Kidney tubule cell (primary cell): ENCODE measurements around the gene PHKG1.
"Not testable (repeated sequence)": the region's sequence is repeated elsewhere in the genome, so short reads cannot be mapped to it uniquely, and the experiment has no call there.

Experiments used
- DNase-seq: peaks from one replicate; pipeline ENCODE4 v3.0.0-alpha.2; 2018; ENCODE audit warnings: low spot score

Gene PHKG1

DNA sequence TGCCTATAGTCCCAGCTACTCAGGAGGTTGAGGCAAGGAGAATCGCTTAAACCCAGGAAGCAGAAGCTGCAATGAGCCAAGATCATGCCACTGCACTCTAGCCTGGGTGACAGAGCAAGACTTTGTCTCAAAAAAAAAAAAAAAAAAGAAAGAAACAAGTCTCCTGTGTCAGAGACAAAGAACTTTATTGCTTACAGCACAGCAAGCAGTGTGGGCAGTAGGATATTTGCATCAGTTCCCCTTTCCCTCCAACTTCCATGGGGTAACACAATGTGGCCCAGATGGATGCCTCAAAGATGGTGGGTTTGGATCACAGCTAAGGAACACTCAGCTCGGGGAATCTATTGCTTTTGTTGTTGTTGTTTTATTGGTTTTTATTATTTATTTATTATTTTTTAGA lies 47.0 kb downstream of the PHKG1 start:
- not testable (repeated sequence) for DNase-seq

DNA sequence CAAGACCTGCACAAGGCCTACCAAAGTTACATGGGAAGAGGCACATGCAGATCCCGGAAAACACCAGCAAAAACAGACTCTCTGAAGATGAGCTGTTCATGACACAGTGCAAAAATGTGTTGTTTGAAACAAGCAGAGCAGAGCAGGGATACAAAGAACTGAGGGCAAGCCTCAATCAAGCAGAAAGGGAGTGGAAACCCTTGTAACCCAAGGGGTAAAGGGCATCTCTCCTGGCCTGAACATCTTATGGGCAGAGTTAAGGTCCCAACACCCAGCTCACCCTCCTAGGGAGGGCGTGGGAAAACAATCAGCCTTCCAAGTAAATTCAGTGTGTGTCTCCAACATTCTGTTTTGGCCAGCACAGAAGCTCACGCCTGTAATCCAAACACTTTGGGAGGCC lies 52.0 kb downstream of the PHKG1 start:
- DNase-seq = peak; percentile 69

DNA sequence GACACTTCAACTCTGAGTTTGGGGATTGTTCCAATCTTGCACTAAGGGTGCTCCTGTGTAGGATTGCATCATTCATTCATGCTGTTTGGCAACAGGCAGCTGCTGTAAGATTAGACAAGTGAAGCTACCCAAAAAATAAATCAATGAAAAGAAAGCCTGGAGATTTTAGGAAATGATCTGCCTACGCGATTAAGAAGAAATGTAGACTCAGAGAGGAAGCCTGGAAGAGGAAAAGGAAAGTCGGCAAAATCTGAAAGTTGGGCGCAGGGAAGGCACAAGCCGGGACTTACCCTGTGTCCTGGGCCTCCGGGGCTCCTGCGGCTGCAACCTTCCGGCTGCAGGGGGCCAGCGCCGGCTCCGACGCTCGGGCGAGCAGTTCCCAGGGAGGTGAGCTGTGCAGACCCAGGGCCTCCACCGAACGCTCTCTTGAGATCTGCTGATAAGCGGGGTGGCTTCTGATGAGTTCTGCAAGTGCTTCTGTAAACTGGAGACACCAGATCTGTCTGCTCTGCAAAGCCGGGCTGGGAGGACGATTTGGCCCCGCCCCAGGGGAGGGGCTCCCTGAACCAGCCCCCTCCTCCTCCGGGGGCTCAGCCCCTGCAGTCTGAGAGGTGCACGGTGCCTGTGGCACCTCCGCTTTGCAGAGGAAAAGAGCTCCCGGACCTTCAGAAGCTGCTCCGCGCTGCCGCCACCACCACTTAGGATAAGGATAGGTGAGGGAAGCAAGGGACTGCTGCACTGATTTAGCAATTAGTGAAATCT lies 58.9 kb downstream of the PHKG1 start:
- DNase-seq = peak; percentile 79

DNA sequence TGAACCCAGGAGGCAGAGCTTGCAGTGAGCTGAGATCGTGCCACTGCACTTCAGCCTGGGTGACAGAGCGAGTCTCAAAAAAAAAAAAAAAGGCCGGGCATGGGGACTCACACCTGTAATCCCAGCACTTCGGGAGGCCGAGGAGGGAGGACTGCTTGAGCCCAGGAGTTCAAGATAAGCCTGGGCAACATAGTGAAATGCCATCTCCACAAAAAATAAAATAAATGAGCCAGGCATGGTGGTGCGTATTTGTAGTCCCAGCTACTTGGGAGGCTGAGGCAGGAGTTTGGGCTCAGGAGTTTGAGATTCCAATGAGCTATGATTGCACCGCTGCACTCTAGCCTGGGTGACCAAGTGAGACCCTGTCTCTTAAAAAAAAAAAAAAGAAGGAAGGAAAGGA lies 60.2 kb downstream of the PHKG1 start:
- DNase-seq = not testable (repeated sequence)

DNA sequence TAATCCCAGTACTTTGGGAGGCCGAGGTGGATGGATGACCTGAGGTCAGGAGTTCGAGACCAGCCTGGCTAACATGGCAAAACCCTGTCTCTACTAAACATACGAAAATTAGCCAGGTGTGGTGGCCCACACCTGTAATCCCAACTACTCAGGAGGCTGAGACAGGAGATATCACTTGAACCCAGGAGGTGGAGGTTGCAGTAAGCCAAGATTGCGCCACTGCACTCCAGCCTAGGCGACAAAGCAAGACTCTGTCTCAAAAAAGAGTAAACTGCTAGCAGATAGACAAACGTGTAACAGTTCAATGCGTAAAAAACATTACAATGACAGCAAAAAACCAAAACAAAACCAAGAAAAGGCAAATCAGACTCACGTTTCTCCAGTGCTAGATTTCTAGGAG lies 61.2 kb downstream of the PHKG1 start:
- not testable (repeated sequence) for DNase-seq

DNA sequence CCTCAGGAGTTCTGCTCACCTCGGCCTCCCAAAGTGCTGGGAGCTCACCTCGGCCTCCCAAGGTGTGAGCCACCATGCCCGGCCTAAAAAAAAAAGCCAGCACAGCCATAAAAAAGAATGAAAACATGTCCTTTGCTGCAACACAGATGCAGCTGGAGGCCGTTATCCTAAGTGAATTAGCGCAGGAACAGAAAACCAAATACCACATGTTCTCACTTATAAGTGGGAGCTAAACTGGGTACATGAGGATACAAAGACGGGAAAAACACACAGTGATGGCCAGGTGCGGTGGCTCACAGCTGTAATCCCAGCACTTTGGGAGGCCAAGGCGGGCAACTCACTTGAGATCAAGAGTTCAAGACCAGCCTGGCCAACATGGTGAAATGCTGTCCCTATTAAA lies 62.4 kb downstream of the PHKG1 start:
- no peak for DNase-seq
